Measurements from ENCODE around the gene ITK. TPM values are rescaled to one million over a fixed set of nuclear protein-coding genes. Genes with fewer than 3 reads are reported as not detected.

ITK gene
- total RNA-seq (not detected in 2 replicates), polyA plus RNA-seq (not detected in 2 replicates), polyA minus RNA-seq (not detected in 2 replicates), Bru-seq, nascent RNA (not detected), BruChase-seq, experiment 1, labeled RNA remaining after a 6-hour chase (not detected), BruChase-seq, experiment 2, labeled RNA remaining after a 2-hour chase (not detected)
- not detected in 2 replicates for polyA plus RNA-seq (2011; cell fraction: cytosol; rRNA removed)
- polyA plus RNA-seq (2011; cell fraction: nucleus; rRNA removed), result not detected in 2 replicates
- not detected in 2 replicates for polyA plus RNA-seq (2012)
- not detected for polyA minus RNA-seq (2011; cell fraction: cytosol; rRNA and poly(A)+ RNA removed)
- not detected in 2 replicates for polyA minus RNA-seq (2011; cell fraction: nucleus; rRNA and poly(A)+ RNA removed)
- long read RNA-seq, result 0 reads

DNA sequence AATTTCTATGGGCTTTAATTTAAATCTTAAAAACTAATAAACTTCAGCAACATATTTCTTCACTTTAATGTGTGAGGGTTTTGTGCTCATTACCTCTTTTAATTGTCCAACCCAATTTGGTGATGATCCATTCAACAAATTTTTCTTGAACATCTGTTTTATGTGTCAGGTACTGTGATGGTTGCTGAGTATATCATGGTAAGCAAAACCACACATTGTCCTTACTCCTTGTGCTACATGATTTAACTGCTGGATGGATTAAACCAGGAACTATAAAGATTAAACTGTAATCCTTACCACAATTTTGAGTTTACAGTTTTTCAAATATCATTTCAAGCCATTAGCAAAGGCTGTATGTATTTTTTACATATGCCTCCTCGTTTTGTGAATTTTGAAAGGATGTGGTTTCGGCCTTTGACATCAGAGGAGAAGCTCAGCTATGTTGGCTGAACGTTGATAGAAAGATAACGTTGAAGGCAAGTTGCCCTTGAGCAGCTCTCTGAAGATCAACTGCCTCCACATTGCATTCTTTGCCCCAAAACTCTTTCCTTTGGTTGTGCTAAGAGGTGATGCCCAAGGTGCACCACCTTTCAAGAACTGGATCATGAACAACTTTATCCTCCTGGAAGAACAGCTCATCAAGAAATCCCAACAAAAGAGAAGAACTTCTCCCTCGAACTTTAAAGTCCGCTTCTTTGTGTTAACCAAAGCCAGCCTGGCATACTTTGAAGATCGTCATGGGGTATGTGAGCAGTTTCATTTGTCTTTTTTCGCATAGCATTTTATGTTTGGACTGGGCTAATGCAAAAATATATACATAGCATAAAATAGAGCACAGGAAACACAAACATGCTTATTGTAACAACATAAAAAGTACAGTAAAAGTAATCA lies at the start of gene ITK:
Gene ITK (plus strand): TSS at position 467 of the 891 bp plus-strand sequence. CDS start 138 bp downstream, at position 605.
- intact Hi-C loops (cut with micrococcal nuclease), result no loop called here
- no TSS peak for BruUV-seq (replicated peaks)
- H3K9ac ChIP-seq (replicated peaks; ENCODE audit: extremely low read depth, insufficient read depth, low read length), result no peak within 1 kb of the TSS
- no peaks in the 10 kb centered on the region for H4K20me1 ChIP-seq (replicated peaks; ENCODE audit: control insufficient read depth, extremely low read depth, insufficient read depth, low read length)
- dilution Hi-C loops (cut with MboI; ENCODE audit: extremely low pct_ligation_motif_present, low sequenced_read_pairs), result no loop called here
- no peaks in the 10 kb centered on the region for H3K9me3 ChIP-seq (replicated peaks; ENCODE audit: control insufficient read depth, insufficient read depth, low read length)
- H3K4me1 ChIP-seq (ENCODE audit: control insufficient read depth, extremely low read depth, insufficient read depth, low read length), result no peaks in the 10 kb centered on the region
- no peak within 1 kb of the TSS for H2AFZ ChIP-seq (ENCODE audit: low read depth, low read length)
- no peaks in the 10 kb centered on the region for H3K36me3 ChIP-seq (ENCODE audit: control insufficient read depth in 2 of 2, extremely low read depth in 1 of 2, insufficient read depth in 2 of 2, low read length in 2 of 2)
- no peak within 1 kb of the TSS for H3K4me3 ChIP-seq (replicated peaks in 1 of 3; ENCODE audit: insufficient read depth in 1 of 3, low read depth in 1 of 3, low read length in 3 of 3)
- no peak within 1 kb of the TSS for H3K4me2 ChIP-seq (ENCODE audit: insufficient read depth, low read length)
- TF ChIP-seq JUN (IDR thresholded peaks at IDR 0.05; ENCODE audit: borderline replicate concordance, insufficient read depth, insufficient read length, low read depth), result no peak
- TF ChIP-seq POLR2AphosphoS5 (IDR thresholded peaks at IDR 0.05; ENCODE audit: insufficient read depth, low read depth, low read length), result no peak
- TF ChIP-seq GATA2 (IDR thresholded peaks at IDR 0.05; ENCODE audit: insufficient read depth, insufficient read length, low read depth, low read length), result no peak
- TF ChIP-seq EZH2 (IDR thresholded peaks at IDR 0.05; ENCODE audit: borderline replicate concordance, low read depth, low read length, severe bottlenecking), result no peak
- TF ChIP-seq FOS (IDR thresholded peaks at IDR 0.05; ENCODE audit: borderline replicate concordance, insufficient read depth, low read length), result no peak
- no peak for TF ChIP-seq MYC (IDR thresholded peaks at IDR 0.05; ENCODE audit: low read depth, low read length)
- TF ChIP-seq, protein P1, sequence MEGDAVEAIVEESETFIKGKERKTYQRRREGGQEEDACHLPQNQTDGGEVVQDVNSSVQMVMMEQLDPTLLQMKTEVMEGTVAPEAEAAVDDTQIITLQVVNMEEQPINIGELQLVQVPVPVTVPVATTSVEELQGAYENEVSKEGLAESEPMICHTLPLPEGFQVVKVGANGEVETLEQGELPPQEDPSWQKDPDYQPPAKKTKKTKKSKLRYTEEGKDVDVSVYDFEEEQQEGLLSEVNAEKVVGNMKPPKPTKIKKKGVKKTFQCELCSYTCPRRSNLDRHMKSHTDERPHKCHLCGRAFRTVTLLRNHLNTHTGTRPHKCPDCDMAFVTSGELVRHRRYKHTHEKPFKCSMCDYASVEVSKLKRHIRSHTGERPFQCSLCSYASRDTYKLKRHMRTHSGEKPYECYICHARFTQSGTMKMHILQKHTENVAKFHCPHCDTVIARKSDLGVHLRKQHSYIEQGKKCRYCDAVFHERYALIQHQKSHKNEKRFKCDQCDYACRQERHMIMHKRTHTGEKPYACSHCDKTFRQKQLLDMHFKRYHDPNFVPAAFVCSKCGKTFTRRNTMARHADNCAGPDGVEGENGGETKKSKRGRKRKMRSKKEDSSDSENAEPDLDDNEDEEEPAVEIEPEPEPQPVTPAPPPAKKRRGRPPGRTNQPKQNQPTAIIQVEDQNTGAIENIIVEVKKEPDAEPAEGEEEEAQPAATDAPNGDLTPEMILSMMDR (IDR thresholded peaks at IDR 0.05; ENCODE audit: extremely low read depth in 1 of 2, insufficient read depth in 1 of 2, low read depth in 1 of 2, low read length in 2 of 2), result no peak
- TF ChIP-seq, protein P2, sequence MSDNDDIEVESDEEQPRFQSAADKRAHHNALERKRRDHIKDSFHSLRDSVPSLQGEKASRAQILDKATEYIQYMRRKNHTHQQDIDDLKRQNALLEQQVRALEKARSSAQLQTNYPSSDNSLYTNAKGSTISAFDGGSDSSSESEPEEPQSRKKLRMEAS (IDR thresholded peaks at IDR 0.05; ENCODE audit: insufficient read depth, insufficient read length), result no peak
- no peaks in the 10 kb centered on the region for H3K27me3 ChIP-seq (ENCODE audit: control insufficient read depth in 2 of 2, insufficient read depth in 2 of 2, low read length in 2 of 2)
- no peaks in the 10 kb centered on the region for H3K9me1 ChIP-seq (replicated peaks; ENCODE audit: control insufficient read depth, extremely low read depth, insufficient read depth, low read length)
- FAIRE-seq (no peak), DNase-seq (ENCODE audit: low read depth, low spot score) (no peak)
- POLR2A ChIA-PET, result no interaction called here
- H3K27ac ChIP-seq (ENCODE audit: insufficient read depth, low read depth, low read length), result no peak within 1 kb of the TSS
- CTCF ChIA-PET, result no interaction called here
- H3K79me2 ChIP-seq (ENCODE audit: control insufficient read depth, insufficient read depth, low read length), result no peaks in the 10 kb centered on the region

Measured in endothelial cell of umbilical vein (primary cell).